Panc1 (cell line): ENCODE measurements around the gene SHKBP1.

Source experiments
- POLR2AphosphoS5 ChIP-seq: IDR thresholded peaks from 2 replicates; pipeline ENCODE4 v1.6.1; 2012; ENCODE audit warnings: mild to moderate bottlenecking, low read depth, low read length, moderate library complexity
- SIN3A ChIP-seq: IDR thresholded peaks from 2 replicates; pipeline ENCODE4 v1.6.1; 2012; ENCODE audit warnings: low read depth, mild to moderate bottlenecking, low read length, moderate library complexity, borderline replicate concordance; ENCODE audit not compliant: insufficient read depth
- TCF7L2 ChIP-seq: IDR thresholded peaks from 2 replicates; pipeline ENCODE4 v1.6.1; 2011; ENCODE audit warnings: mild to moderate bottlenecking, low read depth, low read length, inconsistent platforms
- TF ChIP-seq, protein P1 (sequence below): fragments of 450-650 bp; IDR thresholded peaks from 2 replicates; pipeline ENCODE4 v1.5.1; 2017; ENCODE audit warnings: mild to moderate bottlenecking

DNA sequence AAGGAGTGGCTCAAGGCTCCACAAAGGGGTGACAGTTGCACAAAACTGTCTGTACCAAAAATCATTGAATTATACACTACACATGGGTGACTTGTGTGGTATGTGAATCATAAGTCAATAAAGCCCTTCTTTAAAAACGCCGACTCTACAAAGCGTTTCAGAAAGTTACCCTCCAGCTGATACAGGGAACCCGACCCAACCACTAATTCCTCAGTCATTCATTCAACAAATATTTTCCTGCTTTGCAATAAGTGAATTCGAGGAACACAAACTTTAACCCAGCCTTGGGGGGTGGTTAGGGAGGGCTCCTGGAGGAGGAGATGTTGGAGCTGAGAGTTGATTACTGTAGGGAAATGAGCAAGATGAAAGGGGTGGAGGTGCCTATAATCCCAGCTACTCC is 56.5 kb downstream of the SHKBP1 start:
- TF ChIP-seq SIN3A (no peak), POLR2AphosphoS5 (no peak), TCF7L2 (no peak)
- TF ChIP-seq, protein P1, sequence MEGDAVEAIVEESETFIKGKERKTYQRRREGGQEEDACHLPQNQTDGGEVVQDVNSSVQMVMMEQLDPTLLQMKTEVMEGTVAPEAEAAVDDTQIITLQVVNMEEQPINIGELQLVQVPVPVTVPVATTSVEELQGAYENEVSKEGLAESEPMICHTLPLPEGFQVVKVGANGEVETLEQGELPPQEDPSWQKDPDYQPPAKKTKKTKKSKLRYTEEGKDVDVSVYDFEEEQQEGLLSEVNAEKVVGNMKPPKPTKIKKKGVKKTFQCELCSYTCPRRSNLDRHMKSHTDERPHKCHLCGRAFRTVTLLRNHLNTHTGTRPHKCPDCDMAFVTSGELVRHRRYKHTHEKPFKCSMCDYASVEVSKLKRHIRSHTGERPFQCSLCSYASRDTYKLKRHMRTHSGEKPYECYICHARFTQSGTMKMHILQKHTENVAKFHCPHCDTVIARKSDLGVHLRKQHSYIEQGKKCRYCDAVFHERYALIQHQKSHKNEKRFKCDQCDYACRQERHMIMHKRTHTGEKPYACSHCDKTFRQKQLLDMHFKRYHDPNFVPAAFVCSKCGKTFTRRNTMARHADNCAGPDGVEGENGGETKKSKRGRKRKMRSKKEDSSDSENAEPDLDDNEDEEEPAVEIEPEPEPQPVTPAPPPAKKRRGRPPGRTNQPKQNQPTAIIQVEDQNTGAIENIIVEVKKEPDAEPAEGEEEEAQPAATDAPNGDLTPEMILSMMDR = no peak
